ENCODE results near the gene ZCCHC2. TPM values are rescaled to one million over a fixed set of nuclear protein-coding genes. Genes with fewer than 3 reads are reported as not detected.

The ZCCHC2 gene
- total and polyA plus RNA-seq, 9 of the 15 experiments (the other 6 are each of a cell fraction or from before 2014, with no cell fraction given): 1.0 to 9.2 (median 6.0) TPM

DNA sequence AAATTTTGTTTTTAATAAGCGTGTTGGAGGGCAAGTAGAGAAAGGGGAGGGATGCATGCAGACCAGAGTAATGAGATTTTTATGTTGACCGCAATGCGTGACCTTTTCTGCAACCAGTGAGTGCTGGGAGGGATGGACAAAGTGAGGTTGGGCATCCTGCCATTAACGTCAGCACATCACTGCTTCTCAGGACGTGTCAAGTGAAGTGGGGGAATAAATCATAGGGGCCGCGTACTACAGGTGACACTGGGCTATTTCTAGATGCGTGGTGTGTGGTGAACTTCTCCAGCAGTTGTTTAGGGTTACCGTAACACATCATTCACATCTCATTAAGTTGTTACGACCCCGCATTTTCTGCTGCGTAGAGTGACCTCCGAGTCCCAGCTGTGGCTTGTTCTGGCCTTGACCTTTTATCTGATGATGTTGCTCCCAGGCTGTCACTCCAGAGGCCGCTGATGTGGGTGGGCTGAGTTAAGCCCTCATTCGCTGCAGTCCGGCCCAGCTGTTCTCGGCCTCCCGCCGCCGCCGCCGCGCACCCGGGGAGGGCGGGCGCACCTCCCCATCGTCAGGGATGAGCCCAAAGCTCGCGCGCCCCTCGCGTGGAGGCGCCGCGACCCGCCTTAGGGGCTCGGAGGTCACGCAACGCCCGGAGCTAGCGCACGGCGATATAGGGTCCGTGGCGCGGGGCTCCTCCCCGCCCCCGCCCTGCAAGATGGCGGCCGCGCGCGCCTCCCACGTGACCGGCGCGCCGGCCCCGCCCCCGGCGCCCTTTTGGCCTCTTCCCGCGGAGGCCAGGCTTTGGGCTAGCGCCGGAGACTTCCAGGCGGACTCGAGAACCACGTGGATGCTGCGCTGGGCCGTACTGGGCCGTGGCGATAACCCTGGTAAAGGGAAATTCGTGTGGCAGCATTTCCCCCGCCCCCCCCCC, 3.5 kb downstream of the ZCCHC2 start (continued):
- TF ChIP-seq, protein P1, sequence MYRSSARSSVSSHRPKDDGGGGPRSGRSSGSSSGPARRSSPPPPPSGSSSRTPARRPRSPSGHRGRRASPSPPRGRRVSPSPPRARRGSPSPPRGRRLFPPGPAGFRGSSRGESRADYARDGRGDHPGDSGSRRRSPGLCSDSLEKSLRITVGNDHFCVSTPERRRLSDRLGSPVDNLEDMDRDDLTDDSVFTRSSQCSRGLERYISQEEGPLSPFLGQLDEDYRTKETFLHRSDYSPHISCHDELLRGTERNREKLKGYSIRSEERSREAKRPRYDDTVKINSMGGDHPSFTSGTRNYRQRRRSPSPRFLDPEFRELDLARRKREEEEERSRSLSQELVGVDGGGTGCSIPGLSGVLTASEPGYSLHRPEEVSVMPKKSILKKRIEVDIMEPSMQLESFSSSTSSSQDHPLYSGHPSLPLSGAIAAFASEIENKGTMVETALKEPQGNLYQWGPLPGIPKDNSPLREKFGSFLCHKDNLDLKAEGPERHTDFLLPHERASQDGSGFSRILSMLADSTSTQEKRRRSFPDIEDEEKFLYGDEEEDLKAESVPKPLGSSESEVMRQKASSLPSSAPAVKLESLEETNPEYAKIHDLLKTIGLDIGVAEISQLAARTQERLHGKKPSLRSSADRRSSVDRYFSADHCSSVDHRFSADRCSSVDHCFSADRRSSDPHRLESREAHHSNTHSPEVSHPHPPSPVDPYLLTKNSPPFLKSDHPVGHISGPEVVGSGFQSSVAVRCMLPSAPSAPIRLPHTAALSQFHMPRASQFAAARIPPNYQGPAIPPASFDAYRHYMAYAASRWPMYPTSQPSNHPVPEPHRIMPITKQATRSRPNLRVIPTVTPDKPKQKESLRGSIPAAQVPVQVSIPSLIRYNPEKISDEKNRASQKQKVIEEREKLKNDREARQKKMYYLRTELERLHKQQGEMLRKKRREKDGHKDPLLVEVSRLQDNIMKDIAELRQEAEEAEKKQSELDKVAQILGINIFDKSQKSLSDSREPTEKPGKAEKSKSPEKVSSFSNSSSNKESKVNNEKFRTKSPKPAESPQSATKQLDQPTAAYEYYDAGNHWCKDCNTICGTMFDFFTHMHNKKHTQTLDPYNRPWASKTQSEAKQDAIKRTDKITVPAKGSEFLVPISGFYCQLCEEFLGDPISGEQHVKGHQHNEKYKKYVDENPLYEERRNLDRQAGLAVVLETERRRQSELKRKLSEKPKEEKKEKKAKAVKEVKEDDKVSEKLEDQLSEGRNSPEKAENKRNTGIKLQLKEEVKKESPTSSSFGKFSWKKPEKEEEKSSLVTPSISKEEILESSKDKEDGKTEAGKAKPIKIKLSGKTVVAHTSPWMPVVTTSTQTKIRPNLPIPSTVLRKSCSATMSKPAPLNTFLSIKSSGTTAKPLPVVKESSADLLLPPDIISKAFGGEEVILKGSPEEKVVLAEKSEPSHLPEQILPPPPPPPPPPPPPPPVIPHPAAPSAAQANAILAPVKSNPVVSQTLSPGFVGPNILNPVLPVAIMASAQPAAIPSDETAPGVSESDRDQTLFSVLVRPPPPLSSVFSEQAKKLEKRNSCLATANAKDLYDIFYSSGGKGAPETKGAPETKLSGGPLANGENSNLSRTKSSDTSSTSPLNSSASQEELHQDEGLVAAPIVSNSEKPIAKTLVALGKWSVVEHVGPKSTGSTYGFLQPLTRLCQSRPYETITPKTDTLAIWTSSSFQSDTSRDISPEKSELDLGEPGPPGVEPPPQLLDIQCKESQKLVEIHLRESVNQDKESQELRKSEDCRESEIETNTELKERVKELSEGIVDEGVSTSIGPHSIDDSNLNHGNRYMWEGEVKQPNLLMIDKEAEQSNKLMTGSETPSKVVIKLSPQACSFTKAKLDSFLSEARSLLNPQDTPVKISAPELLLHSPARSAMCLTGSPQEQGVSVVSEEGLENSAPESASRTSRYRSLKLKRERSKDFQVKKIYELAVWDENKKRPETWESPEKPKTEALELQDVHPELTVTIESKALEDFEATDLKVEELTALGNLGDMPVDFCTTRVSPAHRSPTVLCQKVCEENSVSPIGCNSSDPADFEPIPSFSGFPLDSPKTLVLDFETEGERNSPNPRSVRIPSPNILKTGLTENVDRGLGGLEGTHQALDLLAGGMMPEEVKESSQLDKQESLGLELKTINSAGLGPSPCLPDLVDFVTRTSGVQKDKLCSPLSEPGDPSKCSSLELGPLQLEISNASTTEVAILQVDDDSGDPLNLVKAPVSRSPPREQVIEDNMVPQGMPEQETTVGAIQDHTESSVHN (IDR thresholded peaks at IDR 0.05; ENCODE audit: borderline replicate concordance in 1 of 2, low read depth in 1 of 2): peak in 1 of 2 experiments; percentile 75; a peak in 2 of 4 replicates
- TF ChIP-seq ZNF175 (CRISPR knock-in tag; IDR thresholded peaks at IDR 0.05; ENCODE audit: low read depth) (no peak), PRMT5 (CRISPR knock-in tag; IDR thresholded peaks at IDR 0.05) (no peak), JUN (IDR thresholded peaks at IDR 0.05; ENCODE audit: borderline replicate concordance, low read depth, low read length) (no peak; the same call in 1 of the 2 replicates), JUN (CRISPR knock-in tag; IDR thresholded peaks at IDR 0.05; ENCODE audit: borderline replicate concordance) (no peak), NFIC (IDR thresholded peaks at IDR 0.05) (peak; percentile 82), EGR1 (conservative IDR thresholded peaks at IDR 0.05) (peak; percentile 71), NR2C1 (IDR thresholded peaks at IDR 0.05) (peak; percentile 92), NR2C1 (tag; IDR thresholded peaks at IDR 0.05) (peak; percentile 93), HDAC2 (IDR thresholded peaks at IDR 0.05) (no peak), HNRNPLL (IDR thresholded peaks at IDR 0.05; ENCODE audit: low read depth, low read length, poor library complexity, severe bottlenecking) (peak; percentile 86), ZNF354B (CRISPR knock-in tag; IDR thresholded peaks at IDR 0.05) (no peak)
- TF ChIP-seq, protein P2, sequence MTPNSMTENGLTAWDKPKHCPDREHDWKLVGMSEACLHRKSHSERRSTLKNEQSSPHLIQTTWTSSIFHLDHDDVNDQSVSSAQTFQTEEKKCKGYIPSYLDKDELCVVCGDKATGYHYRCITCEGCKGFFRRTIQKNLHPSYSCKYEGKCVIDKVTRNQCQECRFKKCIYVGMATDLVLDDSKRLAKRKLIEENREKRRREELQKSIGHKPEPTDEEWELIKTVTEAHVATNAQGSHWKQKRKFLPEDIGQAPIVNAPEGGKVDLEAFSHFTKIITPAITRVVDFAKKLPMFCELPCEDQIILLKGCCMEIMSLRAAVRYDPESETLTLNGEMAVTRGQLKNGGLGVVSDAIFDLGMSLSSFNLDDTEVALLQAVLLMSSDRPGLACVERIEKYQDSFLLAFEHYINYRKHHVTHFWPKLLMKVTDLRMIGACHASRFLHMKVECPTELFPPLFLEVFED (CRISPR knock-in tag; conservative IDR thresholded peaks at IDR 0.05): no peak
- TF ChIP-seq, protein P3, sequence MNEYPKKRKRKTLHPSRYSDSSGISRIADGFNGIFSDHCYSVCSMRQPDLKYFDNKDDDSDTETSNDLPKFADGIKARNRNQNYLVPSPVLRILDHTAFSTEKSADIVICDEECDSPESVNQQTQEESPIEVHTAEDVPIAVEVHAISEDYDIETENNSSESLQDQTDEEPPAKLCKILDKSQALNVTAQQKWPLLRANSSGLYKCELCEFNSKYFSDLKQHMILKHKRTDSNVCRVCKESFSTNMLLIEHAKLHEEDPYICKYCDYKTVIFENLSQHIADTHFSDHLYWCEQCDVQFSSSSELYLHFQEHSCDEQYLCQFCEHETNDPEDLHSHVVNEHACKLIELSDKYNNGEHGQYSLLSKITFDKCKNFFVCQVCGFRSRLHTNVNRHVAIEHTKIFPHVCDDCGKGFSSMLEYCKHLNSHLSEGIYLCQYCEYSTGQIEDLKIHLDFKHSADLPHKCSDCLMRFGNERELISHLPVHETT (CRISPR knock-in tag; conservative IDR thresholded peaks at IDR 0.05 in 1 of 2, IDR thresholded peaks at IDR 0.05 in 1 of 2): 0 out of 4 replicates have a peak, but pooled peaks of 1 of the 2 experiments have one; percentile 51

All from K562 (cell line).